Subcutaneous adipose tissue (tissue), 4 donors: ENCODE measurements around the gene AGBL5. TPM values are rescaled to one million over a fixed set of nuclear protein-coding genes. Genes with fewer than 3 reads are reported as not detected.

Source experiments
- total RNA-seq, 4 donors: library from RNA; depleted of rRNA; stranded (reverse); fragments of >200 nt; gene quantifications; one replicate each; pipeline ENCODE4 v1.1.0, GENCODE V29; 2016
- TF ChIP-seq, protein P1 (sequence below): fragments of 450-650 bp; IDR thresholded peaks from one replicate; pipeline ENCODE4 v1.5.1; 2016; ENCODE audit warnings: low read depth, mild to moderate bottlenecking, control low read depth, antibody characterized with exemption, moderate library complexity

Gene AGBL5
- total RNA-seq, 4 donors from 2014 or later, result 5.7 to 11.3 (median 9.1) TPM

DNA sequence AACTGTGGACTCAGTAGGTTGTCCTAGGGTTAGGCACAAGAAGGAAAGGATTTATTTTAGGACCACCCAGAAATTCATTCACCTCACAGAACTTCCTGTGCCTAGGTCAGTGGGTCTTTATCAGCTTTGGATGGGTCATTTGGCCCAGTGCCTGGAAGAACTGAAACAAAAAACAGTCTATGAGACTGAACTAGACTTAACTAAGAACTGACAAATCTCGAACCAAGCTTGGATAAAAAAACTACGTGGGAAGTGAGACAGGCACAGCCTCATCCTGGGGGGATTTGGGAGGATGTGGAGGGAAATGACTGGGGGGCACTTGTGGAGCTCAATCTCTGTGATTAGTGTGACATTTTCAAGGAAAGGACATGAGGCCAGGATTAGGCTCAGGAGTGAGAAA is 22.3 kb downstream of the AGBL5 start:
- TF ChIP-seq, protein P1, sequence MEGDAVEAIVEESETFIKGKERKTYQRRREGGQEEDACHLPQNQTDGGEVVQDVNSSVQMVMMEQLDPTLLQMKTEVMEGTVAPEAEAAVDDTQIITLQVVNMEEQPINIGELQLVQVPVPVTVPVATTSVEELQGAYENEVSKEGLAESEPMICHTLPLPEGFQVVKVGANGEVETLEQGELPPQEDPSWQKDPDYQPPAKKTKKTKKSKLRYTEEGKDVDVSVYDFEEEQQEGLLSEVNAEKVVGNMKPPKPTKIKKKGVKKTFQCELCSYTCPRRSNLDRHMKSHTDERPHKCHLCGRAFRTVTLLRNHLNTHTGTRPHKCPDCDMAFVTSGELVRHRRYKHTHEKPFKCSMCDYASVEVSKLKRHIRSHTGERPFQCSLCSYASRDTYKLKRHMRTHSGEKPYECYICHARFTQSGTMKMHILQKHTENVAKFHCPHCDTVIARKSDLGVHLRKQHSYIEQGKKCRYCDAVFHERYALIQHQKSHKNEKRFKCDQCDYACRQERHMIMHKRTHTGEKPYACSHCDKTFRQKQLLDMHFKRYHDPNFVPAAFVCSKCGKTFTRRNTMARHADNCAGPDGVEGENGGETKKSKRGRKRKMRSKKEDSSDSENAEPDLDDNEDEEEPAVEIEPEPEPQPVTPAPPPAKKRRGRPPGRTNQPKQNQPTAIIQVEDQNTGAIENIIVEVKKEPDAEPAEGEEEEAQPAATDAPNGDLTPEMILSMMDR, result no peak

DNA sequence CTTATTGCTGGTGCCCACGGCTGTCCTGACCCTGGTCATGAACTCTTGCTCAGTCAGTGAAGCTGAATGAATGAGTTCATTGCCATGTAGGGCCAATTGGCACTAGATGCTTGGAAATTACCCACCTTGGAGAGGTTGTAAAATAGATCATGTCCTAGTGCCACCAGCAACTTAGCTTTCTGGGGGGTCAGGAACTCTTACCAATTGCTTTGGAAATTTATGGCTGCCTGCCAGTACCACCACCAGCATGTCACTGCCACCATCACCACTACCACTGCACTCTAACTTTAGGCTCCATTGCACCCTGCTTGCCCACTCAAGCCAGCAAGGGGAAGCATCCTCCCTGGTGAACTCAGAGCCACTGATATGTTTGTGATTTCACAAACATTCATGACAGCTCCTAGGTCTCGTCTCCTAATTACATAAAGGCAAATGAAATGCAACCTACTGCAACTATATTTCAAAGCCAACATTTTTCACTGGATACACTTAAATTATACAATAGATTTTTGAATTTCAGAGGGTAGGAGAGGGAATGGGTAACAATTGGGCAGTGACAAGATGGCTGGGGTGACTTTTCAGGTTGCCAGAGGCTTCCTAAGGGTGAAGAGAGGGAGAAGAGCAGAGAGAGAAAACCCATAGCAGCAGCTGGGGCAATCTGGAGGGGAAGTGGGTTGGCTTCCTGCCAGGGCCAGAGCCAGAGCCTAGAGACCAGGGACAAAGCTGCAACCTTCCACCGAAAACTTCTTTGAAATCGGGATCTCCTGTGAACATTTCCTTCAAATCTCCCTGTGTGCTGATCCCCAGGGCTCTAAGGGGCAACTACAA is 23.5 kb downstream of the AGBL5 start:
- TF ChIP-seq, protein P1, result no peak

DNA sequence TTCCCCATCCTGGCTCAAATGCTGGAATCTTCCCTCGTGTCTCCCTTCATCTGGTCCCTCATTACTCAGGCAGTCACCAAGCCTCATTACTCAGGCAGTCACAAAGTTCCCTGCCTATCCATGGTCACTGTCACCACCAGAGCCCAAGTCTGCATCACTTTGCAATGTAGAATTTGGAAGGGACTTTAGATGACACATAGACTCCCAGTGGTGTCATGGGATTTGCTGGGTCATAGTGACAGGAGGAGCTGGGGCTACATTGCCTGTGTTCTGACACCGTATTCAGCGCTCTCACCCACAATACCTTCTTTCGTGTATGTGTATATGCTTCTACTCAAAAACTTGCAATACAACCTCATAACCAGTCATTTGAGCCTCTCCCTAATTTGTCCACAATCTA is 24.9 kb downstream of the AGBL5 start:
- TF ChIP-seq, protein P1, result no peak

DNA sequence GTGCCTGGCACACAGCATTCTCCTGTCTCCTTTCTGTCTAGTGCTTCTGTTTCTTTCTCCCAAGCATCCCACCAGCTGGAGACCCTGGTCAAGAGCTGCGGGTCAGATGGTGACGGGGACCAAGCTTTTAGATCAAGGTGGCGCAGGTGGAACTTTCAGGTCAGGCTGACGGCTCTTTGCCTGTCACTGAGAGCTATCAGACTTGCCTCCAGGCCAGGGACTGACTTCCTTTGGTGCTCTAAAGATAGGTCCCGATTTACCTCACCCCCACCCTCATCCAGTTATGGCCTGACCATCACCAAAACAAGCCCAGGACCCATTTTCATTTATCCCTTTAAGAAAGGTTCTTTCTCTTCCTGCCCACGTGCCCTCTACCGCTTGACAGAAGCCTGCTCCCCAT is 25.8 kb downstream of the AGBL5 start:
- TF ChIP-seq, protein P1, result no peak

DNA sequence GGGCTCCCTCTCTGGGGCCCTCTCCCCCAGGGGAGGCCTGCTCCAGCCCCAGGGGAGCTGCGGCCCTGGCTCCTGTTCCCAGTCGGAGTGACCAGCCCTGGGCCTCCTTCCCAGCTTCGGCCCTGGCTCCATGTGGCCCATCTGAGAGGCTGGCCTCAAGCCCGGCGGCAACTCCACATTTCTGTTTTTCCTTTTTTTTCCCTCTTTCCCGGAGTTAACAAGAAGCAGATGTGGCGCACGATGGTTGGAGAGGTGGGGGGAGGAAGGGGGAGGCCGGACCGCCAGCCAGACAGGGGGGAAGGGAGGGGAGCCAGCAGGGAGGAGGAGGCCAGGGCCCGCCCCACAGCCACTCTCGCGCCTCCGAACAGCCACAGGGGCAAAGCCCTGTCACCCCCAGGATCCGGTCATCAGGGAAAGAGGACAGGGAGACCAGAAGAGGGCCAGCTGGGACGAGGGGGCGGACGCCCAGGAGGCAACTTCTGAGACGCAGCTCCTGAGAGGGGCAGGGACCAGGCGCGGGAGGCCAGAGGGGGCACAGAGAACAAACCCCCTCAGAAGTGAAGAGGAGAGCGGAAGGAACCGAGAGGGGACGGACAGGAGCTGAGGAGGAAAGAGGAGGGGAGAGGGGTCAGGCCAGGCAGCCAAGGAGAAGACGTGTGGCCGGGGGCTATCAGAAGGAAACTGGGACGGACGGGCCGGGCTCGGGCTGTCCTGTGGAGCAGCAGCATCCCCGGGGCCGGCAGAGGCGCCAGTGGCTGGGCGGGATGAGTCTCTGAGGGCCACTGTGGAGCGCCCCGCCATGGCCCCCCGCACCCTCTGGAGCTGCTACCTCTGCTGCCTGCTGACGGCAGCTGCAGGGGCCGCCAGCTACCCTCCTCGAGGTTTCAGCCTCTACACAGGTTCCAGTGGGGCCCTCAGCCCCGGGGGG is 27.1 kb downstream of the AGBL5 start, which contains the start of gene EMILIN1:
TSS of gene EMILIN1 (plus strand) at position 349 of the 928 bp plus-strand sequence. CDS start at position 800, 451 bp downstream.
- TF ChIP-seq, protein P1, result no peak

DNA sequence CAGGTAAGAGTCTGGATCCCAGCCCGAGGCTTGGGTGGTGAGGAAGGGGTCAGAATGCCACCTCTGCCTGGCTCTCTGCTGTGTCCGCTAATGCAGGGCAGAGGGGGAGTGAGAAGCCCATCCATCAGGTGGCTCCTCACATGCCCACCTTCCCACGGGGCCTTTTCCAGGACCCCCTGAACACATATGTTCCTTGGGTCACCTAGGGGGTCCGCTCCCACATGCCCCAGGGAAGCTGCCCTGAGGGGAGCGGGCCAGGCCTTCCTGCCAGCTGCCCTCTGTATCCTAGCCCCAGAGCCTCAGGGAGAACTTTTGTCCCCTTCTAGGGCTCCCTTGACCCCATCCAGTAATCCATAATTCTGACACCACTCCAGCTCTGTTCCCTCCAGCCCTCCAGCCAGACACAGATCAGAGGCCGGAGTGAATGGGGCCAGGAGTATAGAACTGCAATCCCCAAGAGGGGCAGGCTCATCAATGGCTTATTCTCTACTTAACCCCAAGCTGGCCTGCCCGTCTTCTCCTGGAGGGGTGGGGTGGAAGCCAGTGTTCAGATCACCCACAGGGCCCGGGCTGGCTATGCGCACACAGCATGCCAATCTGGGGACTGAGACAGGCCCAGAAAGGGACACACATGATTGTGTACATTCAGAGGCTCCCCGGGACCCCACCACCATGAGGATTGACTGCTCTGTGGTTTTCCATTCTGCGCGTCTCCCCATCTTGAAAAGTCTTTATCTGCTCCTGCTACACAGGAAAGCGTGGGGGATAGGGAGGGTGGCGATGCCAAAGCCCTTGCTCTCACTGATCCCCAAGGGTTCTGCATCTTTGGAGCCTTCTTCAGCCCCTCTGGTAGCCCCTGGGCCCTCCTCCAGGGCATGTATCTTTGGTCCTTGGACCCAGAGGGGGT is 28.0 kb downstream of the AGBL5 start:
- TF ChIP-seq, protein P1, result no peak
